HepG2 (cell line): Measurements from ENCODE around the gene THAP9. TPM values are rescaled to one million over a fixed set of nuclear protein-coding genes. Genes with fewer than 3 reads are reported as not detected.

Source experiments
- ATAC-seq: fragments of 200-7000 bp; cut with Tn5 transposase; 3 replicates; pipeline ENCODE4 v1.9.1; 2020; ENCODE audit warnings: mild to moderate bottlenecking, moderate library complexity
- BruUV-seq: library from RNA; stranded (reverse); fragments of 400-500 nt; replicated peaks from 2 replicates; lab custom pipeline; 2021; lab: Mats Ljungman, UMichigan
- CTCF ChIA-PET: fragments of 300-600 bp; formaldehyde crosslinking; extraction: SDS; loops from one replicate; lab custom pipeline; 2021; ENCODE audit warnings: low total read pairs, inconsistent platforms, low intra/inter-chr PET ratio; lab: Yijun Ruan, JAX
- POLR2A ChIA-PET: fragments of 350-600 bp; sonication (Branson Sonifier 250); formaldehyde crosslinking; loops from one replicate; lab custom pipeline; 2020; ENCODE audit warnings: antibody characterized with exemption, inconsistent platforms; lab: Yijun Ruan, JAX
- DNase-seq: peaks from one replicate; pipeline ENCODE4 v3.0.0-alpha.2; 2015; ENCODE audit warnings: low spot score
- FAIRE-seq: peaks from 3 replicates; lab custom pipeline; 2011; peaks lifted over from hg19 to GRCh38; lab: Jason Lieb, UNC
- H2AFZ ChIP-seq: one replicate; pipeline ENCODE4 v1.6.1; 2011; ENCODE audit warnings: low read length, inconsistent platforms
- H3K27ac ChIP-seq: fragments of 300-600 bp; 3 replicates; pipeline ENCODE4 v1.8.0; 2011; ENCODE audit warnings: mixed run types, mild to moderate bottlenecking, mixed read lengths, low read length, inconsistent platforms; ENCODE audit not compliant: insufficient read depth; ENCODE audit errors: extremely low read length
- H3K27me3 ChIP-seq, 2 experiments: fragments of 200-600 bp in 1 of 2; 2 replicates in 1 of 2; 3 replicates in 1 of 2; pipeline versions ENCODE4 v1.6.0 to v1.8.0; 2011; ENCODE audit warnings: low read length in 2 of 2, mild to moderate bottlenecking in 2 of 2, moderate library complexity in 2 of 2, inconsistent platforms in 1 of 2; ENCODE audit not compliant: insufficient read depth in 2 of 2, control insufficient read depth in 1 of 2
- H3K36me3 ChIP-seq, 2 experiments: fragments of 200-600 bp in 1 of 2; replicated peaks in 1 of 2; 2 replicates in 1 of 2; 3 replicates in 1 of 2; pipeline versions ENCODE4 v1.5.1 to v1.8.0; 2011; ENCODE audit warnings: low read length in 2 of 2, inconsistent platforms in 1 of 2; ENCODE audit not compliant: insufficient read depth in 2 of 2, control insufficient read depth in 1 of 2
- H3K4me1 ChIP-seq: 2 replicates; pipeline ENCODE4 v1.5.1; 2012; ENCODE audit warnings: low read length, inconsistent platforms; ENCODE audit not compliant: insufficient read depth
- H3K4me2 ChIP-seq: 2 replicates; pipeline ENCODE4 v1.6.0; 2011; ENCODE audit warnings: low read depth, low read length, inconsistent platforms
- H3K4me3 ChIP-seq, 3 experiments: fragments of 200-600 bp in 1 of 3; sonication (generic), shearing (Covaris generic) in 1 of 3; replicated peaks in 1 of 3; 2 replicates each; pipeline ENCODE4 v1.5.1; 2011 to 2016; ENCODE audit warnings: low read length in 3 of 3, inconsistent platforms in 2 of 3, low read depth in 2 of 3, mild to moderate bottlenecking in 2 of 3, control low read depth in 1 of 3, mixed read lengths in 1 of 3; ENCODE audit not compliant: insufficient read depth in 1 of 3
- H3K79me2 ChIP-seq: one replicate; pipeline ENCODE4 v1.6.1; 2011; ENCODE audit warnings: low read length, inconsistent platforms; ENCODE audit not compliant: insufficient read depth
- H3K9ac ChIP-seq: 2 replicates; pipeline ENCODE4 v1.6.0; 2011; ENCODE audit warnings: mild to moderate bottlenecking, low read depth, low read length, inconsistent platforms; ENCODE audit not compliant: insufficient read depth
- H3K9me3 ChIP-seq: 2 replicates; pipeline ENCODE4 v1.5.1; 2012; ENCODE audit warnings: mild to moderate bottlenecking, low read length
- H4K20me1 ChIP-seq: 2 replicates; pipeline ENCODE4 v1.6.0; 2011; ENCODE audit warnings: inconsistent platforms, mild to moderate bottlenecking, low read length, moderate library complexity; ENCODE audit not compliant: insufficient read depth
- CEBPB ChIP-seq: IDR thresholded peaks from 2 replicates; pipeline ENCODE4 v1.6.1; 2011; ENCODE audit warnings: low read depth, low read length, improper control_type of control experiment, borderline replicate concordance
- EP300 ChIP-seq, 3 experiments: sonication (generic) in 1 of 3; formaldehyde crosslinking in 1 of 3; IDR thresholded peaks; 2 replicates each; pipeline versions ENCODE4 v1.5.1 to v1.6.1; 2011 to 2020; ENCODE audit warnings: low read depth in 2 of 3, low read length in 2 of 3, borderline replicate concordance in 1 of 3, improper control_type of control experiment in 1 of 3, mild to moderate bottlenecking in 1 of 3, missing genetic modification reagents in 1 of 3, moderate library complexity in 1 of 3
- GATAD2A ChIP-seq: IDR thresholded peaks from 2 replicates; pipeline ENCODE4 v1.6.1; 2016
- RARA ChIP-seq: IDR thresholded peaks from 2 replicates; pipeline ENCODE4 v1.6.1; 2016; ENCODE audit warnings: missing genetic modification reagents, missing compliant biosample characterization
- RXRB ChIP-seq: IDR thresholded peaks from 2 replicates; pipeline ENCODE4 v1.6.1; 2016; ENCODE audit warnings: borderline replicate concordance, missing genetic modification reagents, missing compliant biosample characterization
- SKI ChIP-seq: fragments of 450-650 bp; IDR thresholded peaks from one replicate; pipeline ENCODE4 v1.6.1; 2018; ENCODE audit warnings: mild to moderate bottlenecking; ENCODE audit not compliant: partially characterized antibody
- ZKSCAN1 ChIP-seq: fragments of 150-350 bp; IDR thresholded peaks from 2 replicates; pipeline ENCODE4 v1.6.1; 2014; ENCODE audit warnings: low read length
- ZNF609 ChIP-seq: sonication (generic); formaldehyde crosslinking; IDR thresholded peaks from 2 replicates; pipeline ENCODE4 v1.4.0; 2020; ENCODE audit warnings: mild to moderate bottlenecking, missing genetic modification reagents, borderline replicate concordance
- ZNF770 ChIP-seq: sonication (generic); formaldehyde crosslinking; IDR thresholded peaks from 2 replicates; pipeline ENCODE4 v1.5.0; 2020; ENCODE audit warnings: mild to moderate bottlenecking, missing genetic modification reagents
- WGBS: methylation state at CpG from one replicate; pipeline ENCODE4 v1.1.6; 2017; ENCODE audit warnings: low lambda C conversion rate; 5-methylcytosine and 5-hydroxymethylcytosine counted together
- in situ Hi-C: cut with HindIII; loops from 2 replicates; pipeline ENCODE4 v1.10.0; 2017; ENCODE audit warnings: low pct_unique_long_range_greater_than_20kb; ENCODE audit not compliant: extremely low pct_ligation_motif_present
- intact Hi-C: fragments of 100-400 bp; cut with micrococcal nuclease; formaldehyde crosslinking; loops from one replicate; pipeline ENCODE4 v1.10.0; 2022; ENCODE audit not compliant: unreplicated experiment
- polyA plus RNA-seq, 8 experiments: library from polyadenylated mRNA; depleted of rRNA in 3 of 8; stranded (reverse) in 7 of 8; unstranded in 1 of 8; fragments of >200 nt; fragmentation: Illumina TruSeq in 4 of 8; extraction: Trizol in 4 of 8; gene quantifications; 2 replicates each; pipeline versions ENCODE4 v1.2.1 to v1.2.3, GENCODE V29; 2011 to 2016; ENCODE audit warnings: low read depth in 4 of 8, missing spikeins in 1 of 8, mixed read lengths in 1 of 8; ENCODE audit not compliant: insufficient read depth in 1 of 8
- total RNA-seq, 5 experiments: library from RNA; depleted of rRNA; stranded (reverse); fragments of >200 nt; fragmentation: Illumina TruSeq; extraction: Trizol; gene quantifications; 2 replicates each; pipeline ENCODE4 v1.2.3, GENCODE V29; 2016; ENCODE audit warnings: low read depth in 1 of 5

THAP9 gene
- total and polyA plus RNA-seq, 2 of the 13 experiments (the other 11 are each of a cell fraction or from before 2014, with no cell fraction given): 6.0 to 7.2 TPM

- no peak overlapping the region for H3K4me3 ChIP-seq
- H3K27me3 ChIP-seq: no peaks in the 10 kb centered on the region
- H3K9ac ChIP-seq: no peak overlapping the region
- H4K20me1 ChIP-seq: peaks cover 19% of the 10 kb centered on the region; the same call in 1 of the 2 replicates
- ChIA-PET POLR2A (no interaction called here), CTCF (no interaction called here)
- peaks cover 20 to 85% of the 10 kb centered on the region in 2 experiments for H3K36me3 ChIP-seq
- H2AFZ ChIP-seq: no peak overlapping the region
- intact Hi-C loops: no loop called here
- H3K4me2 ChIP-seq: no peak overlapping the region
- TF ChIP-seq CEBPB (peak; percentile 33; the same call in 1 of the 2 replicates), ZNF770 (CRISPR knock-in tag) (peak; percentile 62; the same call in 1 of the 2 replicates), SKI (no peak)
- no peak overlapping the region for H3K27ac ChIP-seq
- H3K79me2 ChIP-seq: peaks cover 32% of the 10 kb centered on the region
- DNase-seq (no peak), ATAC-seq (no peak), FAIRE-seq (no peak)
- in situ Hi-C loops: no loop called here
- WGBS: 97% methylated on average over 5 of the region's 5 CpGs
- H3K4me1 ChIP-seq: no peaks in the 10 kb centered on the region
- no TSS peak for BruUV-seq
- H3K9me3 ChIP-seq: no peaks in the 10 kb centered on the region
These were observed 32.0 kb upstream of the THAP9 start for GRCh38 chr4:82868572-82868971.

- ChIA-PET POLR2A (interaction anchor here (1.1 to 6.9 kb wide), 6 partner anchors 9 to 150 kb away, joined by 3 to 76 read pairs (median 5); partner anchors contain the start of genes COPS4 and THAP9), CTCF (no interaction called here)
- Histone ChIP-seq H3K9ac (peak overlapping the region; percentile 100), H3K4me2 (peak overlapping the region; percentile 93), H3K9me3 (no peaks in the 10 kb centered on the region), H3K27ac (peak overlapping the region; percentile 75), H3K36me3 (peaks cover 3 to 28% of the 10 kb centered on the region in 2 experiments), H3K27me3 (no peaks in the 10 kb centered on the region; a peak in 2 of 5 replicates), H4K20me1 (peaks cover 61% of the 10 kb centered on the region), H3K4me3 (peak overlapping the region in 2 of 3 experiments; percentile 74 to 91; a peak in 2 of 6 replicates), H3K79me2 (peaks cover 98% of the 10 kb centered on the region), H3K4me1 (peaks cover 51% of the 10 kb centered on the region), H2AFZ (no peak overlapping the region)
- intact Hi-C loops: loop anchor here (2.0 to 10.0 kb wide), 3 partner anchors 15 to 399 kb away; partner anchors contain the start of genes COQ2, LIN54 and THAP9
- DNase-seq: peak; percentile 54
- peak; percentile 35 for ATAC-seq
- BruUV-seq: no TSS peak
- in situ Hi-C loops: loop anchor here (5.0 kb wide), 1 partner anchor 127 kb away; the partner anchor contains the start of gene LIN54
- peak; percentile 21 for FAIRE-seq
- TF ChIP-seq ZKSCAN1 (peak; percentile 88), ZNF609 (0 out of 2 replicates have a peak, but pooled peaks have one; percentile 48), RARA (CRISPR knock-in tag) (peak; percentile 36; the same call in 1 of the 2 replicates), RXRB (CRISPR knock-in tag) (peak; percentile 27; the same call in 1 of the 2 replicates), EP300 (IDR thresholded peaks at IDR 0.05; ENCODE audit: low read depth in 2 of 2, low read length in 2 of 2) (peak in 1 of 2 experiments; percentile 49; a peak in 2 of 4 replicates), EP300 (CRISPR knock-in tag; IDR thresholded peaks at IDR 0.05; ENCODE audit: borderline replicate concordance) (no peak), GATAD2A (peak; percentile 46)
These were observed 15.1 kb upstream of the THAP9 start for GRCh38 chr4:82885410-82885809.
